Activated CD4-positive, alpha-beta T cell treated with anti-CD3 and anti-CD28 coated beads for 36 hours (primary cell): ENCODE results near the gene SLC25A38. TPM values are rescaled to one million over a fixed set of nuclear protein-coding genes. Genes with fewer than 3 reads are reported as not detected.
"Not testable (repeated sequence)": the region's sequence is repeated elsewhere in the genome, so short reads cannot be mapped to it uniquely, and the experiment has no call there.

ENCODE experiments used
- ATAC-seq: fragments of 200-7000 bp; cut with Tn5 transposase; one replicate; pipeline ENCODE4 v1.10.0; 2021; ENCODE audit warnings: mild to moderate bottlenecking, moderate library complexity
- CTCF ChIA-PET: fragments of 350-600 bp; sonication (Branson Sonifier 250); formaldehyde crosslinking; loops from one replicate; lab custom pipeline; 2021; ENCODE audit warnings: antibody characterized with exemption; lab: Charles Lee
- POLR2A ChIA-PET: fragments of 350-600 bp; sonication (Branson Sonifier 250); formaldehyde crosslinking; loops from one replicate; lab custom pipeline; 2021; ENCODE audit warnings: antibody characterized with exemption, inconsistent platforms; lab: Charles Lee
- DNase-seq: peaks from one replicate; pipeline ENCODE4 v3.0.0-alpha.2; 2020
- H3K27ac Mint-ChIP-seq: one replicate; pipeline ENCODE4 v1.8.0; 2021; ENCODE audit warnings: mixed read lengths
- H3K27me3 Mint-ChIP-seq: one replicate; pipeline ENCODE4 v1.8.0; 2021; ENCODE audit warnings: mixed read lengths
- H3K36me3 Mint-ChIP-seq: one replicate; pipeline ENCODE4 v1.8.0; 2021; ENCODE audit warnings: low read depth, mixed read lengths
- H3K4me1 Mint-ChIP-seq: one replicate; pipeline ENCODE4 v1.8.0; 2021; ENCODE audit warnings: mixed read lengths
- H3K4me3 Mint-ChIP-seq: one replicate; pipeline ENCODE4 v1.8.0; 2021; ENCODE audit warnings: mild to moderate bottlenecking, moderate library complexity, mixed read lengths
- H3K9me3 Mint-ChIP-seq: one replicate; pipeline ENCODE4 v1.8.0; 2021; ENCODE audit warnings: low read depth, mixed read lengths
- intact Hi-C, 2 experiments: fragments of 100-400 bp; cut with DNase I in 1 of 2; cut with micrococcal nuclease in 1 of 2; formaldehyde crosslinking; loops; one replicate each; pipeline versions ENCODE4 v1.14.2 to v1.15.1; 2022 to 2024; cut with DNase I, micrococcal nuclease
- total RNA-seq, 2 experiments: library from RNA; stranded (reverse); gene quantifications; one replicate each; pipeline ENCODE4 v1.2.3, GENCODE V29; 2021

The SLC25A38 gene
- total RNA-seq, 2 experiments from 2014 or later, result 23.0 to 24.8 TPM

DNA sequence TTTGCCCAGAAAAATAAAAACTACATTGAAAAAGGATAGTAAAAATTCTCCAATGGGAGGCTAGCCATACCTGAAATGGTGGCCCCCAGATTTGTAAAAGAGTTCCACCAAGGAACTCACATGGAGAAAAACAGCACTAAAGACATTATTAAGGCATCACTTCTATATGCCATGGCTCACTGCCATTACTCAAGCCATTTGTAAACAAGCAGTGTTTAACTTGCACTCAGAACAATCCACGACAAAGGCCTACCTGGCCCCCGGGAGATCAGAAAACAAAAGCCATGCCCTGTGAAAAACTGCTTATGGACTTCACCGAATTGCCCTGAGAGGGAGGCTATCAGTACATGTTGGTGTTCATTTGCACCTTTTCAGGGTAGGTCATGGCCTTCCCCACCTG is 34.1 kb upstream of the SLC25A38 start:
- ATAC-seq (no peak), DNase-seq (no peak)
- Mint-ChIP-seq H3K36me3 (no peaks in the 10 kb centered on the region), H3K27ac (no peak overlapping the region), H3K27me3 (no peaks in the 10 kb centered on the region), H3K9me3 (no peaks in the 10 kb centered on the region), H3K4me1 (peaks cover 23% of the 10 kb centered on the region), H3K4me3 (no peak overlapping the region)
- CTCF ChIA-PET, result interaction anchor here (0.6 to 3.1 kb wide), 2 partner anchors 57 to 62 kb away, joined by 3 to 15 read pairs; no protein-coding TSS in a partner anchor
- POLR2A ChIA-PET, result interaction anchor here (0.6 kb wide), 1 partner anchor 59 kb away, joined by 3 read pairs; no protein-coding TSS in a partner anchor
- intact Hi-C loops, result no loop called here

GRCh38 chr3:39350714-39351113 is 32.5 kb upstream of the SLC25A38 start:
- Mint-ChIP-seq H3K36me3 (no peaks in the 10 kb centered on the region), H3K27me3 (peaks cover 4% of the 10 kb centered on the region), H3K4me3 (no peak overlapping the region), H3K4me1 (peaks cover 22% of the 10 kb centered on the region), H3K9me3 (no peaks in the 10 kb centered on the region), H3K27ac (no peak overlapping the region)
- ChIA-PET POLR2A (no interaction called here), CTCF (interaction anchor here (0.6 to 1.7 kb wide), 5 partner anchors 10 to 689 kb away, joined by 3 to 5 read pairs (median 5); no protein-coding TSS in a partner anchor)
- DNase-seq (no peak), ATAC-seq (no peak)
- intact Hi-C loops, result no loop called here

DNA sequence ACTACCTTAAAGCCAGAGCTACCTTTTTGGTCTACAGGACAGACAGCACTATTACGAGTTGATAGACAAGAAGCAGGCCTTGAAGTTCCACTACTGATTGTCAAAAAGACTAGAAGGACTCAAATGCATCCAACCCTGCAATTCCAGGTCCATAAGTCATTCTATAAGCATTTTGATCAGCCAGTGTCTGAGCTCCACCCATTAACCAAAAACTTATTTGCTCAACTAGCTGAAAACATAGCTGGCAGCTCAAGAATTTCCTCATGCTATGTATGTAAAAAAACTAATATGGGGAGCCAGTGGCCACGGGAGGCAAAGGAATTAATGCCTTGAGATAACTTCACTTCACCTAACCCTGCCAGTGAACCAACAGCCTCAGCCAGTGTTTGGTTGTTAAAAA is 32.0 kb upstream of the SLC25A38 start:
- H3K36me3 Mint-ChIP-seq, H3K9me3 Mint-ChIP-seq, H3K27ac Mint-ChIP-seq, DNase-seq, H3K27me3 Mint-ChIP-seq, ATAC-seq, intact Hi-C loops, H3K4me3 Mint-ChIP-seq, POLR2A ChIA-PET: not testable (repeated sequence)
- peaks cover 19% of the 10 kb centered on the region for H3K4me1 Mint-ChIP-seq
- CTCF ChIA-PET, result interaction anchor here (0.6 to 1.7 kb wide), 5 partner anchors 11 to 689 kb away, joined by 3 to 5 read pairs (median 5); no protein-coding TSS in a partner anchor

DNA sequence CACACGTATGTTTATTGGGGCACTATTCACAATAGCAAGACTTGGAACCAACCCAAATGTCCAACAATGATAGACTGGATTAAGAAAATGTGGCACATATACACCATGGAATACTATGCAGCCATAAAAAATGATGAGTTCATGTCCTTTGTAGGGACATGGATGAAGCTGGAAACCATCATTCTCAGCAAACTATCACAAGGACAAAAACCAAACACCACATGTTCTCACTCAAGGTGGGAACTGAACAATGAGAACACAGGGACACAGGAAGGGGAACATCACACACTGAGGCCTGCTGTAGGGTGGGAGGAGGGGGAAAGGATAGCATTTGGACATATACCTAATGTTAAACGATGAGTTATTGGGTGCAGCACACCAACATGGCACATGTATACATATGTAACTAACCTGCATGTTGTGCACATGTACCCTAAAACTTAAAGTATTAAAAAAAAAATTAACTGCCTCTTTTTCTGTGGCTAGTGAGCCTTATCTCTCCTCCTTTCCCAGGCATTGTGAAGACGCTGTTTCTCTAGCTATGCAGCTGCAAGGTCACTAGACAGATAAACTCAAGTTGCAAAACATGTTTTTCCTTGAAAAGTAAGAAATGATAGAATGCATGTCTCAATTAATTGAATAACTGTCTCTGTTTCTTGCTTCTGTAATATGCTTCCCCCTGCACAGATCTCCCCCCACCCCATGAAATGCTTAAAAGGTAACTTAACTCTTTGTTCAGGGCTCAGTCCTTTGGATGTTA is 29.8 kb upstream of the SLC25A38 start:
- ATAC-seq, H3K27ac Mint-ChIP-seq, H3K4me3 Mint-ChIP-seq, CTCF ChIA-PET, POLR2A ChIA-PET, intact Hi-C loops, H3K4me1 Mint-ChIP-seq, H3K9me3 Mint-ChIP-seq, H3K36me3 Mint-ChIP-seq, H3K27me3 Mint-ChIP-seq, DNase-seq: not testable (repeated sequence)

DNA sequence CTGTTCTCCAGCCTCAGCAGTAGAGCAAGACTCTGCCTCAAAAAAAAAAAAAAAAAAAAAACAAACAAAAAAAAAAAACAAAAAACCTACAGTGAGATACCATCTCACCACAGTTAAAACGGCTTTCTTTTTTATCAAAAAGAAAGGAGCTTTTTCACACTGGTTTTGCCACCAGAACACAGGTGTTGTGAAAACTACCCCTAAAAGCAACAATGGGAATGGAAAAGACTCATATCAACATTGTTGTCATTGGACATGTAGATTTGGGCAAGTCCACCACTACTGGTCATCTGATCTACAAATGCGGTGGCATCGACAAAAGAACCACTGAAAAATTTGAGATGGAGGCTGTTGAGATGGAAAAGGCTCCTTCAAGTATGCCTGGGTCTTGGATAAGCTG is 24.8 kb upstream of the SLC25A38 start:
- intact Hi-C loops, result no loop called here
- DNase-seq (no peak), ATAC-seq (no peak)
- no peak overlapping the region for H3K4me3 Mint-ChIP-seq
- ChIA-PET CTCF (interaction anchor here (0.6 to 0.7 kb wide), 2 partner anchors 171 to 398 kb away, joined by 3 read pairs; no protein-coding TSS in a partner anchor), POLR2A (no interaction called here)
- peaks cover 33% of the 10 kb centered on the region for H3K4me1 Mint-ChIP-seq
- H3K27me3 Mint-ChIP-seq, result peaks cover 4% of the 10 kb centered on the region
- no peak overlapping the region for H3K27ac Mint-ChIP-seq
- no peaks in the 10 kb centered on the region for H3K36me3 Mint-ChIP-seq
- H3K9me3 Mint-ChIP-seq, result no peaks in the 10 kb centered on the region

DNA sequence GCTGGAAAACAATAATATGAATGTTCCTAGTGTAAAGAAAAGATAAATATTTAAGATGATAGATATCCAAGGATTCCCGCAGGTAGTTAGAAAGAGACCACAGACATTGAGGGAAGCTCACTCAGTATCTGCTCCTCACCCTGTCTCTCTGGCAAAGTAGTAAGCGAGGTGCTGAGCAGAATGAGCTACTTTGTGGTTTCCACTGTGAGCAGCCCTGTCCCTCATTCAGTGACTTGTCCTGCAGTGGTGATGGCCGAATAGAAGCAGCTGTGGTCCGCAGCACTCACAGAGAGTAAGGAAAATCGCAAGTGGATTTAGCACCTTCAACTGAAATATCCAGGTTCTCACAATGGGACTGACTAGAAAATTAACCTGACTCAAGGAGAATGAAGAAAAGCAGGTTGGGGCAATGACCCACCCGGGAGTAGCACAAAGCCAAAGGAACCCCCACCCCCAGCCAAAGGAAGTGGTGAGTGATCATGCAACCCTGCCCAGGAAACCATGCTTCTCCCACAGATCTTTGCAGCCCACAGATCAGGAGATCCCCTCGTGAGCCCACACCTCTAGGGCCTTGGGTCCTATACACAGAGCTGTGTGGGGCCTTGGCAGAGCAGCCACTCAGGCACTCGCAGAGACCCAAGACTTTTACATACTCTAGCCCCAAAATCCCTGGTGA is 21.8 kb upstream of the SLC25A38 start:
- intact Hi-C loops, result no loop called here
- ChIA-PET POLR2A (interaction anchor here (0.6 kb wide), 1 partner anchor 36 kb away, joined by 3 read pairs; no protein-coding TSS in a partner anchor), CTCF (interaction anchor here (0.9 to 1.7 kb wide), 5 partner anchors 15 to 73 kb away, joined by 3 to 6 read pairs (median 4); no protein-coding TSS in a partner anchor)
- Mint-ChIP-seq H3K9me3 (no peaks in the 10 kb centered on the region), H3K4me3 (peak overlapping the region; percentile 7), H3K36me3 (no peaks in the 10 kb centered on the region), H3K4me1 (peaks cover 33% of the 10 kb centered on the region), H3K27ac (peak overlapping the region; percentile 53), H3K27me3 (no peaks in the 10 kb centered on the region)
- peak; percentile 62 for DNase-seq
- peak; percentile 89 for ATAC-seq

- peaks cover 33% of the 10 kb centered on the region for H3K4me1 Mint-ChIP-seq
- CTCF ChIA-PET, result interaction anchor here (0.9 to 1.7 kb wide), 3 partner anchors 14 to 46 kb away, joined by 3 to 6 read pairs (median 5); no protein-coding TSS in a partner anchor
- no peaks in the 10 kb centered on the region for H3K27me3 Mint-ChIP-seq
- no peak for ATAC-seq
- intact Hi-C loops, result no loop called here
- no peaks in the 10 kb centered on the region for H3K9me3 Mint-ChIP-seq
- no peaks in the 10 kb centered on the region for H3K36me3 Mint-ChIP-seq
- DNase-seq, result no peak
- H3K27ac Mint-ChIP-seq, result no peak overlapping the region
- H3K4me3 Mint-ChIP-seq, result no peak overlapping the region
- POLR2A ChIA-PET, result no interaction called here
These were observed 21.0 kb upstream of the SLC25A38 start for GRCh38 chr3:39362192-39362591.

DNA sequence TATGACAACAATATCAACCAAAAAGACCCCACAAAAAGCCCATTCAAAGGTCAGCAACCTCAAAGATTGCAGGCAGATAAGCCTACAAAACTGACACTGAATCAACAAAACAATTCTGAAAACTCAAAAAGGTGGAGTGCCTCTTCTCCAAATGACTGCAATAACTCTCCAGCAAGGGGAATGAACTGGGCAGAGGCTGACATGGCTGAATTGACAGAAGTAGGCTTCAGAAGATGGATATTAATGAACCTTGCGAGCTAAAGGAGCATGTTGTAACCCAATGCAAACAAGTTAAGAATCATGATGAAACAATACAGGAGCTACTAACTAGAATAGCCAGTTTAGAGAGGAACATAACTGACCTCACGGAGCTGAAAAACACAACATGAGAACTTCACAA is 20.4 kb upstream of the SLC25A38 start:
- Mint-ChIP-seq H3K36me3 (no peaks in the 10 kb centered on the region), H3K9me3 (no peaks in the 10 kb centered on the region), H3K4me1 (peaks cover 28% of the 10 kb centered on the region), H3K27ac (no peak overlapping the region), H3K4me3 (no peak overlapping the region), H3K27me3 (no peaks in the 10 kb centered on the region)
- no peak for DNase-seq
- ChIA-PET POLR2A (no interaction called here), CTCF (no interaction called here)
- intact Hi-C loops, result no loop called here
- ATAC-seq, result no peak

- H3K27ac Mint-ChIP-seq, H3K27me3 Mint-ChIP-seq, POLR2A ChIA-PET, DNase-seq, CTCF ChIA-PET, ATAC-seq, H3K36me3 Mint-ChIP-seq, H3K4me1 Mint-ChIP-seq, intact Hi-C loops, H3K4me3 Mint-ChIP-seq, H3K9me3 Mint-ChIP-seq: not testable (repeated sequence)
These were observed 12.7 kb upstream of the SLC25A38 start for GRCh38 chr3:39370450-39370849.

GRCh38 chr3:39372833-39373232 is 10.3 kb upstream of the SLC25A38 start:
- peaks cover 2% of the 10 kb centered on the region for H3K9me3 Mint-ChIP-seq
- ATAC-seq (no peak), DNase-seq (no peak)
- H3K36me3 Mint-ChIP-seq, result no peaks in the 10 kb centered on the region
- no peaks in the 10 kb centered on the region for H3K27me3 Mint-ChIP-seq
- H3K4me3 Mint-ChIP-seq, result no peak overlapping the region
- ChIA-PET CTCF (interaction anchor here (0.7 to 1.5 kb wide), 3 partner anchors 80 to 729 kb away, joined by 3 to 4 read pairs (median 4); no protein-coding TSS in a partner anchor), POLR2A (interaction anchor here (1.3 kb wide), 1 partner anchor 9 kb away, joined by 4 read pairs; no protein-coding TSS in a partner anchor)
- no peak overlapping the region for H3K27ac Mint-ChIP-seq
- H3K4me1 Mint-ChIP-seq, result no peaks in the 10 kb centered on the region
- intact Hi-C loops, result no loop called here

- H3K27ac Mint-ChIP-seq, result no peak overlapping the region
- CTCF ChIA-PET, result interaction anchor here (0.6 to 2.6 kb wide), 8 partner anchors 15 to 356 kb away, joined by 3 to 21 read pairs (median 4); partner anchors contain the start of gene XIRP1
- no peaks in the 10 kb centered on the region for H3K27me3 Mint-ChIP-seq
- H3K9me3 Mint-ChIP-seq, result no peaks in the 10 kb centered on the region
- H3K4me1 Mint-ChIP-seq, result peaks cover 4% of the 10 kb centered on the region
- DNase-seq, result no peak
- no peaks in the 10 kb centered on the region for H3K36me3 Mint-ChIP-seq
- ATAC-seq, result no peak
- POLR2A ChIA-PET, result interaction anchor here (0.9 kb wide), 1 partner anchor 31 kb away, joined by 3 read pairs; no protein-coding TSS in a partner anchor
- H3K4me3 Mint-ChIP-seq, result no peak overlapping the region
- intact Hi-C loops, result loop anchor here in 1 of 2 experiments (5.0 kb wide), 1 partner anchor 165 kb away; no protein-coding TSS in a partner anchor
These were observed 6.1 kb upstream of the SLC25A38 start for GRCh38 chr3:39376959-39377634.
